Parathyroid adenoma (tissue), 2 donors: ENCODE results near the gene MYCBP.

ENCODE experiments used
- H2AFZ ChIP-seq: fragments of 300-600 bp; sonication (generic); one replicate; pipeline ENCODE4 v1.7.0; 2017; ENCODE audit warnings: antibody characterized with exemption, mild to moderate bottlenecking
- H3K27ac ChIP-seq: fragments of 300-600 bp; sonication (generic); one replicate; pipeline ENCODE4 v1.7.0; 2017
- H3K27me3 ChIP-seq: fragments of 300-600 bp; sonication (generic); one replicate; pipeline ENCODE4 v1.7.0; 2017; ENCODE audit warnings: low read length; ENCODE audit not compliant: control insufficient read depth, insufficient read depth
- H3K36me3 ChIP-seq: fragments of 300-600 bp; sonication (generic); one replicate; pipeline ENCODE4 v1.7.0; 2017; ENCODE audit warnings: low read length; ENCODE audit not compliant: control insufficient read depth, insufficient read depth
- H3K4me1 ChIP-seq: fragments of 300-600 bp; sonication (generic); one replicate; pipeline ENCODE4 v1.7.0; 2017; ENCODE audit warnings: control low read depth
- H3K4me2 ChIP-seq: fragments of 300-600 bp; sonication (generic); one replicate; pipeline ENCODE4 v1.7.0; 2017; ENCODE audit warnings: low read length
- H3K4me3 ChIP-seq: fragments of 300-600 bp; sonication (generic); one replicate; pipeline ENCODE4 v1.7.0; 2017; ENCODE audit warnings: low read depth, low read length
- H3K79me2 ChIP-seq: fragments of 300-600 bp; sonication (generic); one replicate; pipeline ENCODE4 v1.7.0; 2017; ENCODE audit warnings: control low read depth
- H3K9ac ChIP-seq: fragments of 300-600 bp; sonication (generic); one replicate; pipeline ENCODE4 v1.7.0; 2017; ENCODE audit warnings: mild to moderate bottlenecking
- H3K9me3 ChIP-seq: fragments of 300-600 bp; sonication (generic); one replicate; pipeline ENCODE4 v1.7.0; 2017; ENCODE audit warnings: low read length; ENCODE audit not compliant: control insufficient read depth
- CTCF ChIP-seq: fragments of 300-600 bp; sonication (generic); IDR thresholded peaks from one replicate; pipeline ENCODE4 v1.7.0; 2017; ENCODE audit warnings: antibody characterized with exemption, mild to moderate bottlenecking
- donor health status: primary hyperparathyroidism.

The MYCBP gene

GRCh38 chr1:38812981-38813380, 60.2 kb downstream of the MYCBP start:
- H3K4me1 ChIP-seq: no peaks in the 10 kb centered on the region
- no peak for TF ChIP-seq CTCF
- no peak overlapping the region for H3K9ac ChIP-seq
- H3K27me3 ChIP-seq: no peaks in the 10 kb centered on the region
- no peaks in the 10 kb centered on the region for H3K79me2 ChIP-seq
- H3K4me2 ChIP-seq: no peak overlapping the region
- no peaks in the 10 kb centered on the region for H3K36me3 ChIP-seq
- H3K9me3 ChIP-seq: no peaks in the 10 kb centered on the region
- H2AFZ ChIP-seq: no peak overlapping the region
- no peak overlapping the region for H3K4me3 ChIP-seq
- no peak overlapping the region for H3K27ac ChIP-seq
